Right forelimb (tissue), 1 donor: ENCODE data around the gene RNASE4.
A peak's percentile ranks its signal among the peaks of the same experiment; 100 is the strongest.
"Not testable (repeated sequence)": the region's sequence is repeated elsewhere in the genome, so short reads cannot be mapped to it uniquely, and the experiment has no call there.

Experiments
- DNase-seq: peaks from one replicate; pipeline ENCODE4 v3.0.0-alpha.2; 2018

The RNASE4 gene

GRCh38 chr14:20683891-20684661, at the start of gene RNASE4:
TSS of gene RNASE4 (plus strand) at chr14:20684560. CDS start at chr14:20699372, 14,812 bp downstream.
- DNase-seq: peak; percentile 90

GRCh38 chr14:20641591-20641990, 42.8 kb upstream of the RNASE4 start, which contains the start of gene OR6S1:
TSS of gene OR6S1 (minus strand) at chr14:20641691. CDS start at chr14:20641691, 0 bp downstream.
- no peak for DNase-seq

GRCh38 chr14:20642182-20642581, 42.2 kb upstream of the RNASE4 start:
- no peak for DNase-seq

- not testable (repeated sequence) for DNase-seq
Measured at GRCh38 chr14:20642755-20643154, 41.6 kb upstream of the RNASE4 start.

GRCh38 chr14:20644520-20644919, 39.8 kb upstream of the RNASE4 start:
- DNase-seq: no peak

- no peak for DNase-seq
Measured at GRCh38 chr14:20645481-20645880, 38.9 kb upstream of the RNASE4 start.

- no peak for DNase-seq
Measured at GRCh38 chr14:20652996-20653975, 31.1 kb upstream of the RNASE4 start.

GRCh38 chr14:20655851-20656250, 28.5 kb upstream of the RNASE4 start:
- no peak for DNase-seq

- no peak for DNase-seq
Measured at GRCh38 chr14:20656274-20656673, 28.1 kb upstream of the RNASE4 start.

GRCh38 chr14:20657216-20658211, 26.8 kb upstream of the RNASE4 start:
- DNase-seq: no peak

GRCh38 chr14:20658246-20658645, 26.1 kb upstream of the RNASE4 start:
- DNase-seq: no peak

GRCh38 chr14:20659336-20659735, 25.0 kb upstream of the RNASE4 start:
- DNase-seq: no peak

GRCh38 chr14:20659813-20660395, 24.5 kb upstream of the RNASE4 start:
- DNase-seq: no peak

- no peak for DNase-seq
Measured at GRCh38 chr14:20661197-20661596, 23.2 kb upstream of the RNASE4 start.

- no peak for DNase-seq
Measured at GRCh38 chr14:20662968-20663732, 21.2 kb upstream of the RNASE4 start.

- DNase-seq: not testable (repeated sequence)
Measured at GRCh38 chr14:20666400-20666961, 17.9 kb upstream of the RNASE4 start.

- DNase-seq: no peak
Measured at GRCh38 chr14:20667957-20668356, 16.4 kb upstream of the RNASE4 start.

- DNase-seq: no peak
Measured at GRCh38 chr14:20668969-20669368, 15.4 kb upstream of the RNASE4 start.

GRCh38 chr14:20671597-20672283, 12.6 kb upstream of the RNASE4 start:
- DNase-seq: no peak

- DNase-seq: no peak
Measured at GRCh38 chr14:20675669-20676068, 8.7 kb upstream of the RNASE4 start.
